HG02759 (cell line): ENCODE data around the gene NAB2.

ENCODE experiments used
- ATAC-seq: cut with Tn5 transposase; IDR thresholded peaks from one replicate; pipeline ENCODE4 v1.9.1; 2021; ENCODE audit warnings: mild to moderate bottlenecking, moderate library complexity; ENCODE audit not compliant: unreplicated experiment

Gene NAB2

DNA sequence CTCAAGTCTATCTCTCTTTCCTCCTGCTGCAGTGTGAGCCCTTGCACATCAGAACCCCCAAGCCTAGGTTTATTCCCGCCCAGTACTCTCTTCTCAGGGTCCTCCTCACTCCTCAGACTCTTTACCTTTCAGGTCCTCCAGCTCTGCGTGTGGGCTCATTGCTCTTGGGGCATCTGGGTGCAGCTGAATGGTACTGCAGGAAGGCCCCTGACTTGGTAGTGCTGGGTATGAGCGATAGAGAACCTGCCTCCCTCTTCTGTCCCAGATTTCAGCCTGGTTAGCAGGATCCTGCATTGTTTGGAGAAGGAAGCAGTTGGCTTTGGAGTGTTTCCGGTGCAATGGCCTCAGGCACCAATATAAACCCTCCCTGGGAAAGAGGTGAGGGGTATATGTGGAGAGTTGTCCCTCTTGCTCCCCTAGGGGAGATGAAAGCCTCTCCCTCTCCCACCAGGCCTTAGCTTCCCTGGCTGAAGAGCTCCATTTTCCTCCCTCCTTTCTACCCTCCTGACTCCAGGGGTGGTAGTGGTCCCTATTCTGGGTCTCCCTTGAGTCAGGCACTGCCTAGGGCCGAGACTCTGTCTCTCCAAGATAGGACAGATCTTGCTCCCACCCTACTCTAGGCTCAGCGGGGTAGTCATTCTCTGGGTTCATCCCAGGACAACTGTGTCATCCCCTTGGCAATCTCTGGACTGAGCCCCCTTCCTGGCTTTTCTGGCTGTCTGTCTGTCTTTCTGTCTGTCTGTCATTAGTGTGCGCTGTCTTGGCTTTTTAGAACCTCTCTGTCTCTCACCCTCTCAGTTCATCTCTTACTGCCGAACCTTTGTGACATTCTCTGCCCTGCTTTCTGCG, 43.2 kb downstream of the NAB2 start:
- ATAC-seq, result no peak

DNA sequence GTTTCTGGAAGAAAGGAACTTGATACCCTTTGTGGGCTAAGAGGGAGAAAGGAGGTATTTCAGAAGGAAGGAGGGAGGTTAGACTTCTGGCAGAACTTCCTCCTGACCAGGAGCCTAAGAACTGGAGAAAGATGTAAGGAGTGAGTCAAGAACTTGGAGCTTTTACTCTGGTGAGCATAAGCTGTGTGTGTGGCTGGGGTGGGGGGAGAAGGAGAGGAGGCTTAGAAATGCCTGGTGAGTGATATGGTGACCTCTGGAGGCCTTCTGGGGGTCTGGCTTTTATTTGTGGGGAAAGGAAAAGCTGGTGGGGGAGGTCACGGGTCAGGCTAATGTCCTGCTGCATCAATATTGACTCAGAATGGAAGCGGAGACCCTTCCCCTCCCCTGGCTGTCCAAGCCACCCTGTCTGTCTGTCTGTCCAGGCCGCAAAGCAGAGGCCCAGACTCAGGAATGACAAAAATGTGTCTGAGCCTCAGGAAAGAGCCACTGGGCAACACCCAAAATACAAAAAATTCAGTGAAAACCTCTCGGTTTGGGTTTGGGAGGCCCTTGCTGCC, 44.2 kb downstream of the NAB2 start:
- ATAC-seq, result no peak

DNA sequence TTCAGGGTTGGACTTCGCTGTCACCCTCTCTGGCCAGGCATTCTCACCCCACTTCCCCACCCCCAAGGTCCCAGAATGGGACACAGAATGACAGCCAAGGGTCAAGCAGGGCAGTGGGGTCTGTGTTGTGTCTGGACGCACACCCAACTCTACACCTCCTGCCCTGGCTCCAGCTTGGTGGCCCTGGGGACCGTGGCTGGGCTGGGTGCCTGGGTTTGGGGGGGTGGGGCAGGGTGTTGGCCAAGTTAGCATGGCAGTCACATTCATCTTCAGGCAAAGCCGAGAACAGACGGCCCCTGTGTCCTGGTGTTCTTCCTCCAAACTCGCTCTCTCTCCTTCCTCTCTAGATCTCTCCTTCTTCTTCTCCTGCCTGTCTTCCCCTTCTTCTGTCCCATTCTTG, 45.0 kb downstream of the NAB2 start:
- ATAC-seq, result no peak

DNA sequence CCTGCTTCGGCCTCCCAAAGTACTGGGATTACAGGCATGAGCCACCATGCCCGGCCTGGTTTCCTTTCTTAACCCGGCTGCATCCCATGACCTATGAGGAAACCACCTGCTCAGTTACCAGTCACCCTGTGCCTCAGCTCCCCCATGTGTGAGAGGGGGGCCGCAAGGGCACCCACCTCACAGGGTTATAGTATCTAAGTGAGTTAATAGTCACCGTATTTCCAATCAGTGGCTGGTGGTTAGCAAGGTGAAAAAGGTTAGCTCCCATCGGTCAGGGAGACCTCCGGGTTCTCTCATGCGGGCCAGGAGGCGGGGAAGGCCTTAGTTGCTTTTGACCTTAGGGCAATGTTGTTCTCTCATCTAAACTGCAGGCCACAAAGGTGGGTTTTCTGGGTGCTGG, 46.0 kb downstream of the NAB2 start:
- no peak for ATAC-seq

DNA sequence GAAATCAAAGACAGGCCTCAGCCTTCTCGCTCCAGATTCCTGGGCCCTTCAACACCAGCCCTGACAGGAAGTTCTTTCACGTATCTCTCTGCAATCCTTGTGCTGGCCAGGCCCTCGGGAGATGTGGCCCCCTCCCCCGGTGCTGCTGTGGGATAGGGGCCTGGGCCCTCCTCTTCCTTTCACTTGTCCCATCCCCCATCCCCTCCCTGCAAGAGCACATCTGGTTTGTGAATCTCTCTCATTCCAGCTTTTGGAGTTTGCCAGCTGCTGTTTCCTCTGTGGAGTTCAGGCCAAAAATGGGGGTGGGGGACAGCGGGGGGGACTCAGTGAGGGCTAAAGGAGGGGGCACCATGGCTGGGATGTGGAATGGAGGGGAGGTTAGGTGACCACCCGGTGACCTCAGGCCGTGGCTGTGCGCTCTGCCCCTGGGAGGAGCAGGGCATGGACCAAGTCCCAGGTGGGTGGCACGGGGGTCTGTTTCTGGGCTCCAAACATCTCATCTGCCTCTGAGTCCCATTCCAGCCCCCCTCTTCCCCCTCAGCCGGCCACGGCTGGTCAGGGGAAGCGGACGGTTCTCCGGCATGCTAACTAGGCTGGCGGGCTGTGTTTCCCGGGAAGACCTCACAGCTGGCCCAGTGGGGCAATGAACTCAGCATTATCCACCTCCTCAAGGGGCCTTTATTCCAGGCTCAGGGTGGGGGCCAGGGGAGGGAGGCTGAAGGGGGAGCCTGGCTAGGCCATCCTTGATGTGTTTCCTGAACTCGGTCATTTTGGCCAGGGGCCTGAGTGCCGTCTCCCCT, 46.8 kb downstream of the NAB2 start:
- ATAC-seq, result no peak

DNA sequence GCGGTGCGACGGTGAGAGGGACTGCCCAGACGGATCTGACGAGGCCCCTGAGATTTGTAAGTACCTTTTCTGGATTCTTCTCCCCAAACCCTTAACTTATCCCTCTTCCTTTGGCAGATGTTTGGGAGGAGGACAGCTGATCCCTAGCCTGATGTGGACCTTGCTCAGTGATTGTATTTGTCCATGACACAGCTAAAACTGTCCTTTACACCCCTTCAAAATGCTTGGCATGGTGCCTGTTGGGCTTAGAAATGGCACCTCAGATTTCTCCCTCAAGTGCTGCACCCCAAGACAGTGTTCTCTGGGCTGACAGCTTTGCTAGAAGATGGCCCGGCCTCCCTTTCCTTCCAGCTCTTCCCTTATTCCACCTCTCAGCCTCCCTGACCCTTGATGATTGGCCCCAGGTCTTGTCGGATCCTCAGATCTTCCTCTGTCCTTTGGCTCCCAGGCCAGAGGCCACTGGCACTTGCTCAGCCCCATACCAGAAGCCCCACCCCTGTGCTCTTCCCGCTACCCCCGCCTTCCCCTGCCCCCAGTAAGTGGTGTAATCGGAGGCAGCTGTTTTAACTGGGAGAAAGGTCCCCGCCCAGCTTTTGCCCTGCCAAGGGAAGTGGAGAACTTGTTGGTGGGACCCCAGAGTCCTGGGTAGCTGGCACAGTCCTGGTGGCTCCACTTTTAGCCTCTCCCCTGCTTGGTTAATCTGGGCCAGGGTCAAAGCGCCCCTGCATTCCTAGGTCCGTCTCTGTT, 49.8 kb downstream of the NAB2 start:
- ATAC-seq, result no peak

DNA sequence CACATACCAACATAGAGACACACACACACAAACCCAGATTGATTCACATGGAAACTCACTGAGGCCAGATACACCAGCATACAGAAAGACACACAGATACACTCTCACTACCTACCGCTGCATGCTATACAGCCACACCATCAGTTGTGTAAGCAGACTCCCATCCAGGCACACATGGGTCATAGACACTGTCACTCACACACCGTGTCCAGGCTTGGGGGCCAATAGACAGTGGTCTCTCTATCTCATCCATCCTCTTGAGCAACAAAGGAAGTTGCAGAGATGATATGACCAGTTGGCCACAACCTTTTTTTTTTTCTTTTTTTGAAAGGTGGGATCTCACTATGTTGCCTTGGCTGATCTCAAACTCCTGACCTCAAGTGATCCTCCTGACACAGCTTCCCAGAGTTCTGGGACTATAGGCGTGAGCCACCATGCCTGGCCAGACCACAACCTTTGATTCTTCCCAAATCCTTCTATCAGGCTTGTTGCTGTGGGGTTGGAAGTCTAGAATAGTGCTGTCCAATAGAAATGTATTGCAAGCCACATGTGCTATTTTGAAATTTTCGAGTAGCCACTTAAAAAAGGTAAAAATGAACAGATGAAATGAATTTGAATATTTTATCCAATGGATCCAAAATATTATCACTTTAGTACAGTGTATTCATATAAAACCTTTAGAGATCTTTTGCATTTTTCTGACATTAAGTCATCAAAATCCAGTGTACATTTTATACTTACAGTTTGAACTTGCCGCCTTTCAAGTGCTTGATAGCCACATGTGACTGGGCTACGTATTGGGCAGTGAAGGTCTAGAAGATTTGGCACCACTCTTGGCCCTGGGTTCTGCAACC, 51.1 kb downstream of the NAB2 start:
- ATAC-seq, result no peak

DNA sequence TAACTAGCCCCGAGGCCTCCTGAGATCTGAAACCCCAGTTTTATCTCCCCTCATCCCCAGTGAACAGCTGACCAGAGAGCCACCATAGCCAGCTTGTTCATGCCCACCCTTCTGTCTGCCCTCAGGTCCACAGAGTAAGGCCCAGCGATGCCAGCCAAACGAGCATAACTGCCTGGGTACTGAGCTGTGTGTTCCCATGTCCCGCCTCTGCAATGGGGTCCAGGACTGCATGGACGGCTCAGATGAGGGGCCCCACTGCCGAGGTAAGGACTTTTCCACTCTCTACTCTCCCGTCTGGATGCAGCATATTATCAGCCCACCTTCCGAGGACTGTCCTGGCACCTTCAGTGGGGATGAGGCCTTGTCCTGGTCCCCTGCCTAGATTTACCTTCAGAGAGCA, 52.3 kb downstream of the NAB2 start:
- ATAC-seq, result no peak

DNA sequence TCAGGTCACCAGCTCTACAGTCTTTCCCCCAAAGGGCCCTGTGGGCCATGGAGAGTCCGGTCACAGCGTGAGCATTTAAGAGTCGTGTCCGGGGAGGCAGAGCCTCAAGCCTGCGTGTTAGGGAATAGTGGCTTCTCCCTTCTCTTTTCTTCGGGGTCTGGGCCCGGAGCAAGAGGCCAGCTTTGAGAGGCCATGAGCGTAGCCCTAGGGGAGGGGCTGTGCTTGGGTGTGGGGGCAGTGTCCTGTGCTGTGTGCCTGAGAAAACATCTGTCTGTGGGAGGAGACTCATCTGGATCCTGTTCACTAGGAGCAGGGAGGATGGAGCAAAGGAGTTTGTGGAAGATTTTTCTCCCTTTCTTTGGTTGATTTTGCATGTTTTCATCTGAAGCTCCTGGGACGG, 53.2 kb downstream of the NAB2 start:
- ATAC-seq, result no peak

DNA sequence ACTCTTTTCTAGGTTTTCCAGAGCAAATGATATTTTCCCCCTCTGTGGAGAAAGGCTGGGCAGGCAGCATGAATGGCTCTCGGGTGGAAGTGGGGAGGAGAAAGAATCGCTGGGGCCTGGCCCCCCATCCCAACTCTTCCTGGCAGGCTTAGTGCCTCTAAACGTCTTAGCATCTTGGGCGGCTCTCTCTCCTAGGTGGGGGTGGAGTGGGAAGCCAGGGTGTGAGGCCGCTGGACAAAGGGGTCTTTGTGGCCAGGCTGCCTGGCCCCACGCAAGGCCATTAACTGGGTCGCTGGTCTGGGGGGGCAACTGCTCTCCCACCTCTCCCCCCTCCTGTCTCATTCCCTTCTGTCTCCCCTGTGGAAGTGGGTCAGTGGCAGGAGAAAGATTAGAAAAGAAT, 53.8 kb downstream of the NAB2 start:
- ATAC-seq, result no peak

DNA sequence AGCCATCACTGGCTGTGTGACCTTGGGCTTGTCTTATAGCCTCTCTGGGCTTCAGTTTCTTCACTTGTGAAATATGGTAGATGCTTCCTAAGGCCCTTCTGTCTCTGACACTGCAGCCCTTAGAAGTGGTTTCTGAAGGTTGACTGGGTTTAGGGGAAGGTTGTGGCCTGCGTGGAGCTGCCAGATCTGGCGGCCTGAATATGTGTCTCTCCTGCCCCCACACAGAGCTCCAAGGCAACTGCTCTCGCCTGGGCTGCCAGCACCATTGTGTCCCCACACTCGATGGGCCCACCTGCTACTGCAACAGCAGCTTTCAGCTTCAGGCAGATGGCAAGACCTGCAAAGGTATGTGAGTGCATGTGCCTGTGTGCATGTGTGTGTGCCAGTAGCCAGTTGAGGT, 54.5 kb downstream of the NAB2 start:
- ATAC-seq, result no peak
